ENCODE measurements around the gene ANKRD1. TPM values are rescaled to one million over a fixed set of nuclear protein-coding genes. Genes with fewer than 3 reads are reported as not detected.

Gene ANKRD1
- total RNA-seq, 1 experiment from 2014 or later, result 0.11 TPM

GRCh38 chr10:90937645-90938258 lies 16.9 kb upstream of the ANKRD1 start:
- H3K27ac ChIP-seq (ENCODE audit: insufficient read length, low read depth, low read length), result no peak overlapping the region
- H3K9me3 Mint-ChIP-seq, result no peaks in the 10 kb centered on the region; a peak in 2 of 5 replicates
- H2BK20ac ChIP-seq (ENCODE audit: low read depth, low read length, poor library complexity, severe bottlenecking), result no peak overlapping the region
- H3K79me1 ChIP-seq (ENCODE audit: insufficient read depth, low read depth, low read length, poor library complexity, severe bottlenecking), result no peaks in the 10 kb centered on the region
- no peak overlapping the region for H4K8ac ChIP-seq (replicated peaks; ENCODE audit: insufficient read length, low read depth, low read length)
- H3K4ac ChIP-seq (ENCODE audit: low read depth, low read length), result no peak overlapping the region
- H4K5ac ChIP-seq (ENCODE audit: insufficient read length, low read depth, low read length), result no peak overlapping the region
- no peak overlapping the region for H3K9ac ChIP-seq (ENCODE audit: extremely low read depth, insufficient read length, low read length)
- H3T11ph ChIP-seq (ENCODE audit: low read length), result no peak overlapping the region
- no peaks in the 10 kb centered on the region for H3K23me2 ChIP-seq (ENCODE audit: insufficient read length, low read depth, low read length, poor library complexity, severe bottlenecking)
- no peak overlapping the region for H2BK5ac ChIP-seq (ENCODE audit: insufficient read length, low read length)
- H4K91ac ChIP-seq (ENCODE audit: insufficient read length, low read depth, low read length), result no peak overlapping the region
- no peak overlapping the region for H2AFZ ChIP-seq (ENCODE audit: low read length)
- no peak overlapping the region for H3K56ac ChIP-seq (ENCODE audit: insufficient read length, low read depth, low read length)
- H2BK12ac ChIP-seq (ENCODE audit: insufficient read length, low read depth, low read length), result no peak overlapping the region
- no peaks in the 10 kb centered on the region for H3K79me2 ChIP-seq (ENCODE audit: insufficient read depth, low read length)
- H3K27me3 Mint-ChIP-seq (ENCODE audit: low read depth), result peaks cover 92% of the 10 kb centered on the region
- H3K9me3 ChIP-seq (ENCODE audit: control insufficient read depth, low read depth, low read length), result no peaks in the 10 kb centered on the region
- H3K4me2 ChIP-seq (ENCODE audit: insufficient read depth, insufficient read length, low read length), result no peak overlapping the region
- no peak overlapping the region for H3K4me3 Mint-ChIP-seq
- H3K36me3 Mint-ChIP-seq (ENCODE audit: insufficient read depth in 1 of 3, low read depth in 3 of 3), result no peaks in the 10 kb centered on the region
- no peak overlapping the region for H3K23ac ChIP-seq (ENCODE audit: insufficient read length, low read depth, low read length)
- H2AK5ac ChIP-seq (ENCODE audit: insufficient read length, low read length), result no peak overlapping the region
- no peak for DNase-seq
- no peak overlapping the region for H3K14ac ChIP-seq (ENCODE audit: insufficient read depth, low read length)
- no peaks in the 10 kb centered on the region for H4K20me1 ChIP-seq (ENCODE audit: control insufficient read depth, insufficient read depth, insufficient read length)
- no peaks in the 10 kb centered on the region for H3K4me1 ChIP-seq (ENCODE audit: insufficient read depth, low read length)
- no peak for TF ChIP-seq CTCF (conservative IDR thresholded peaks at IDR 0.05)
- WGBS (ENCODE audit: extremely low coverage, insufficient read length, low lambda C conversion rate), result no CpG with 5 or more reads among the region's 8 CpGs
- no peak overlapping the region for H3K18ac ChIP-seq (ENCODE audit: insufficient read length, low read depth, low read length)
- H3K27me3 ChIP-seq (ENCODE audit: insufficient read depth, low read length), result peaks cover 6% of the 10 kb centered on the region; the same call in 1 of the 2 replicates
- H3K27ac Mint-ChIP-seq, result no peak overlapping the region
- peaks cover 7 to 19% of the 10 kb centered on the region in 2 experiments; a peak in 3 of 4 replicates for H3K4me1 Mint-ChIP-seq
- no peak overlapping the region for H2BK15ac ChIP-seq (ENCODE audit: low read depth, low read length)
- no peak overlapping the region for H2BK120ac ChIP-seq (ENCODE audit: low read depth, low read length, poor library complexity, severe bottlenecking)
